Stimulated activated naive CD8-positive, alpha-beta T cell treated with anti-CD3 and anti-CD28 coated beads, Interleukin-15, Interleukin-2, amounts not matched to agents 100 ng/mL and 50 ng/mL, for 24 hours (primary cell): ENCODE results near the gene BICD1.
A peak's percentile ranks its signal among the peaks of the same experiment; 100 is the strongest.

Experiments
- H3K27ac Mint-ChIP-seq: one replicate; pipeline ENCODE4 v1.8.0; 2021; ENCODE audit warnings: mild to moderate bottlenecking, mixed read lengths
- H3K27me3 Mint-ChIP-seq: one replicate; pipeline ENCODE4 v1.8.0; 2021; ENCODE audit warnings: mixed read lengths
- H3K36me3 Mint-ChIP-seq: one replicate; pipeline ENCODE4 v1.8.0; 2021; ENCODE audit warnings: low read depth, mixed read lengths
- H3K4me1 Mint-ChIP-seq: one replicate; pipeline ENCODE4 v1.8.0; 2021; ENCODE audit warnings: low read depth, mixed read lengths
- H3K4me3 Mint-ChIP-seq: one replicate; pipeline ENCODE4 v1.8.0; 2021; ENCODE audit warnings: mild to moderate bottlenecking, mixed read lengths
- H3K9me3 Mint-ChIP-seq: one replicate; pipeline ENCODE4 v1.8.0; 2021; ENCODE audit warnings: mixed read lengths

Gene BICD1

GRCh38 chr12:32362892-32363291, 256.2 kb downstream of the BICD1 start:
- H3K27me3 Mint-ChIP-seq = no peaks in the 10 kb centered on the region
- no peaks in the 10 kb centered on the region for H3K4me1 Mint-ChIP-seq
- H3K36me3 Mint-ChIP-seq = no peaks in the 10 kb centered on the region
- no peaks in the 10 kb centered on the region for H3K9me3 Mint-ChIP-seq
- no peak overlapping the region for H3K4me3 Mint-ChIP-seq
- H3K27ac Mint-ChIP-seq = no peak overlapping the region

GRCh38 chr12:32365473-32366064, 258.9 kb downstream of the BICD1 start:
- Mint-ChIP-seq H3K4me3 (no peak overlapping the region), H3K27me3 (no peaks in the 10 kb centered on the region), H3K9me3 (no peaks in the 10 kb centered on the region), H3K4me1 (no peaks in the 10 kb centered on the region), H3K36me3 (no peaks in the 10 kb centered on the region), H3K27ac (no peak overlapping the region)

DNA sequence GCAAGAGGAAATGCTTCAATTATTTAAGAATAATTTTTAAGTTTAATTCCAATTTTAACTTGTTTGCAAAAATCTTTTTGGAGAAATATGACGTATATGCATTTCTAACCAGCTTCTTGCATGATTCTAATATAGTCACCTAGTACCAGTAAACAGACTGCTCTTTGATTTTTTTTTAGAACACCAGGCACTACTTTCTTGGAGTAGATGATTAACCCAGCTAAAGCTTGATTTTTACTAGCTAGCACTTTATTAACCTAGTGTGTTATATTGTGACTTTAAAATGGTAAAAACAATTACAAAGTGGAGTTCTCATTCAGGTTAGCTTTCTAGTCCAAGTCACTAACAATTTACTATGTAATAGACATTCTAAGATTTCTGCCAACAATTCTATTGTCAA, 260.1 kb downstream of the BICD1 start:
- Mint-ChIP-seq H3K4me1 (no peaks in the 10 kb centered on the region), H3K36me3 (no peaks in the 10 kb centered on the region), H3K27me3 (no peaks in the 10 kb centered on the region), H3K27ac (no peak overlapping the region), H3K9me3 (no peaks in the 10 kb centered on the region), H3K4me3 (no peak overlapping the region)

GRCh38 chr12:32367381-32367780, 260.7 kb downstream of the BICD1 start:
- Mint-ChIP-seq H3K4me1 (no peaks in the 10 kb centered on the region), H3K9me3 (no peaks in the 10 kb centered on the region), H3K4me3 (no peak overlapping the region), H3K27ac (no peak overlapping the region), H3K36me3 (no peaks in the 10 kb centered on the region), H3K27me3 (no peaks in the 10 kb centered on the region)

- no peak overlapping the region for H3K4me3 Mint-ChIP-seq
- no peak overlapping the region for H3K27ac Mint-ChIP-seq
- no peaks in the 10 kb centered on the region for H3K36me3 Mint-ChIP-seq
- H3K4me1 Mint-ChIP-seq = no peaks in the 10 kb centered on the region
- H3K27me3 Mint-ChIP-seq = no peaks in the 10 kb centered on the region
- no peaks in the 10 kb centered on the region for H3K9me3 Mint-ChIP-seq
Observed at GRCh38 chr12:32369202-32369601, 262.6 kb downstream of the BICD1 start.

DNA sequence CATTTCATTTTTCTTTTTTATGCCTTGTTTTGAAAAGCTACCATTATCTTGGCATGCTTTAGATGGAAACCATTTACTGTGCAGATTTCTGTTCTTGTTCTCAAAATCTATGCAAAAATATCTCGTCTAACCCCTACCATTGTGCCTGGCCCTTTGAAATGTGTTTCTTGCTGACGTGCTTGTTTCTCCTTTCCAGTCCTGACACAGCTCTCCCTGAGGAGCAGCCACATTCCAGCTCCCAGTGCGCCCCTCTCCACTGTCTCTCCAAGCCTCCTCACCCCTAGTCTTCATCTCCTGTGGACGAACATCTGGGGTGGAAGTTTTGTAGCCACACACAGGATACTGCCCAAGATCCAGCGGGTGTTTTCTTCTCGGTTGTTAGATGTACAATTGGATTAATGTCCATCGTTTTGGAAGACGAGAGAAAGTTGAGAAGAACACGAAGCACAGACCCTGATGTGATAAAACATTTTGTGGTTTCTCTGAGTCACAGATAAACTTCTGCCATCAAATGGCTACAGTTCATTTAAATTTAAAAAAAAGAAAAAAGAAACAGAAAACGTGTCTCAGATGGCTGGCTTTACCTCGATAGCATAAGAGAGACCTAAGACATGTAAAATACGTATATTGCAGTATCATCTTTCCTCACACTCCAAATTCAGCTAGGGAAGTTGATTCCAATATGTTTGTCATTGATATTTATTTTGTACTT, 270.9 kb downstream of the BICD1 start:
- no peaks in the 10 kb centered on the region for H3K9me3 Mint-ChIP-seq
- no peak overlapping the region for H3K27ac Mint-ChIP-seq
- H3K36me3 Mint-ChIP-seq = no peaks in the 10 kb centered on the region
- H3K4me1 Mint-ChIP-seq = no peaks in the 10 kb centered on the region
- no peak overlapping the region for H3K4me3 Mint-ChIP-seq
- peaks cover 3% of the 10 kb centered on the region for H3K27me3 Mint-ChIP-seq

DNA sequence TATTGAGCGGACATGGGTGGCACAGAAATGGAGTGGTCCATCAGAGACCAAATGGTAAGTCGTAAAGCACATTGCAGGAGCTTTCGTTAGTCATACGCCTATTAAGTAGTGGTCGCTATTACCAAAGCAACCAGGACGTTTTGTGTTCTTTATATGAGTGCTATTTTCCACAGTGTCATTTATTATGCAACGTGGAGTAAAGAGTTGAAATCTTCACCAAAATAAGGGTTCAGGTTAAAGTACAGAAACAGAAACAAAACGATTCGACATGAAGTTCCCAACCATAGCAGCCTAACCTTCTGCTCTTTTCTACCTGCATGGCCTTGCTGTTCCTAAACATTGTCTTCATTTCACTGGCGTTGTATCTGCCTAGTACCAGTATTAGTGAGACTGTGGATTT, 272.6 kb downstream of the BICD1 start:
- no peaks in the 10 kb centered on the region for H3K36me3 Mint-ChIP-seq
- H3K4me3 Mint-ChIP-seq = no peak overlapping the region
- H3K4me1 Mint-ChIP-seq = no peaks in the 10 kb centered on the region
- no peaks in the 10 kb centered on the region for H3K9me3 Mint-ChIP-seq
- no peak overlapping the region for H3K27ac Mint-ChIP-seq
- peaks cover 3% of the 10 kb centered on the region for H3K27me3 Mint-ChIP-seq

DNA sequence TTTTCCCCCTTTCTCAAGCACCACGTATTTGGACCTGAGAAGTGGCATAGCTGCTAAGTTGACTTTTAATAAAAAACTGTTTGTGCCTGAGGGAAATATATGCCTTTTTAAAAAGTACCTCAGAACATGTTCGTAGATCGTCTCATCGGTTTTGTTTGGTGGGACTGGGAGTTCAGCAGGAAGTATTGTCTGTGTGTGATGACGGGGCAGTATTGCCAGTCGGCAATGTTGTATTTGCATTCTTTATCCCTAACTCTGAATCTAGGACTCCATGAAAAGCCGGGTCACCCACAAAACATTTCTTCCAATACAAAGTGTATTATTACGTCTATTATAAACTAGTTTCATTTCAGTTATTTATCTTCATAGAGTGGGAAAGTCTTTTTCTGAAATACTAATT, 273.0 kb downstream of the BICD1 start:
- no peak overlapping the region for H3K4me3 Mint-ChIP-seq
- H3K9me3 Mint-ChIP-seq = no peaks in the 10 kb centered on the region
- no peaks in the 10 kb centered on the region for H3K36me3 Mint-ChIP-seq
- H3K27me3 Mint-ChIP-seq = peaks cover 3% of the 10 kb centered on the region
- H3K27ac Mint-ChIP-seq = no peak overlapping the region
- no peaks in the 10 kb centered on the region for H3K4me1 Mint-ChIP-seq

GRCh38 chr12:32382226-32382625, 275.6 kb downstream of the BICD1 start:
- no peaks in the 10 kb centered on the region for H3K36me3 Mint-ChIP-seq
- no peak overlapping the region for H3K4me3 Mint-ChIP-seq
- no peak overlapping the region for H3K27ac Mint-ChIP-seq
- H3K9me3 Mint-ChIP-seq = no peaks in the 10 kb centered on the region
- H3K4me1 Mint-ChIP-seq = no peaks in the 10 kb centered on the region
- peaks cover 3% of the 10 kb centered on the region for H3K27me3 Mint-ChIP-seq

DNA sequence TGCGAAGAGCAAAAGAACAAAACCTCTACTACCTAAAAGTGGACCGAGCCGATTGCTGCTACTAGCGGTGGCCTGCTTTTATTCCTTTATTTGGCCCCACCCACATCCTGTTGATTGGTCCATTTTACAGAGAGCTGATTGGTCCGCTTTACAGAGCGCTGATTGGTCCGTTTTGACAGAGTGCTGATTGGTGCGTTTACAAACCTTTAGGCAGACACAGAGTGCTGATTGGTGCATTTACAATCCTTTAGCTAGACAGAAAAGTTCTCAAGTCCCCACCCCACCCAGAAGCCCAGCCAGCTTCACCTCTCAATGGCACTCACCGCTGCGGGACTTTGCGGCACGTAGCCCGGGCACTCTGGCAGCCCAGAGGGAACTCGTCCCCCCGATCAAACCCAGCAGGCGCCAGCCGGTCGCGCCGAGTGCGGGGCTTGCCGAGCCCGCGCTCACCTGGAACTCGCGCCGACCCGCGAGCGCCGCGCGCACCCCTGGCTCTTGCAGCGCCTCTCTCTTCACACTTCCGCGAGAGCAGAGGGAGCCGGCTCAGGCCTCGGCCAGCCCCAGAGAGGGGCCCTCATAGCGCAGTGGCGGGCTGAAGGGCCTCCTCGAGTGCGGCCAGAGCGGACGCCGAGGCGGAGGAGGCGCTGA, 284.0 kb downstream of the BICD1 start:
- no peak overlapping the region for H3K27ac Mint-ChIP-seq
- H3K27me3 Mint-ChIP-seq = peaks cover 6% of the 10 kb centered on the region
- H3K4me3 Mint-ChIP-seq = peak overlapping the region; percentile 70
- H3K4me1 Mint-ChIP-seq = peaks cover 4% of the 10 kb centered on the region
- H3K9me3 Mint-ChIP-seq = no peaks in the 10 kb centered on the region
- H3K36me3 Mint-ChIP-seq = no peaks in the 10 kb centered on the region

DNA sequence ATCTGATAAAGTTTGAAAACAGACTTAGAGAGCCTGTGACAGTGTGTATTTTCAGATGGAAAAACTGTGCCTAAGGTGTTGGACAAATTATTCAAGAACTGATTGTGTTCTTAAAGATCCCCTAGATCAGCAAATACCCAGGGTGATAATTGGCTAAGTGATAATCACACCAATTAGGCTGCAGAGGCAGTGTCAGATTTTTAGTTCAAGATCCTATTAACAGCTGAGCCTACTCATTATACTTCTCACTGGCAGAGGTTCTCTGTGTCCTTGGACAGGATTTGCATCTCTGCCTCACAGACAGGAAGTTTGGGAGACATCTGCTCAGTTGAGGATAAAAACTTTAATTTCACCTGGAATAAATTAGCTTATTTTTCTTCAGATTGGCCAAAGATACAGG, 288.4 kb downstream of the BICD1 start:
- Mint-ChIP-seq H3K9me3 (no peaks in the 10 kb centered on the region), H3K36me3 (no peaks in the 10 kb centered on the region), H3K4me3 (no peak overlapping the region), H3K27me3 (peaks cover 23% of the 10 kb centered on the region), H3K4me1 (peaks cover 7% of the 10 kb centered on the region), H3K27ac (no peak overlapping the region)

- Mint-ChIP-seq H3K4me3 (peak overlapping the region; percentile 17), H3K27me3 (peaks cover 34% of the 10 kb centered on the region), H3K27ac (no peak overlapping the region), H3K4me1 (peaks cover 3% of the 10 kb centered on the region), H3K36me3 (no peaks in the 10 kb centered on the region), H3K9me3 (no peaks in the 10 kb centered on the region)
Observed at GRCh38 chr12:32397696-32398095, 291.0 kb downstream of the BICD1 start.

GRCh38 chr12:32398181-32398580, 291.5 kb downstream of the BICD1 start:
- Mint-ChIP-seq H3K27me3 (peaks cover 39% of the 10 kb centered on the region), H3K4me3 (no peak overlapping the region), H3K9me3 (no peaks in the 10 kb centered on the region), H3K4me1 (peaks cover 3% of the 10 kb centered on the region), H3K36me3 (no peaks in the 10 kb centered on the region), H3K27ac (no peak overlapping the region)

DNA sequence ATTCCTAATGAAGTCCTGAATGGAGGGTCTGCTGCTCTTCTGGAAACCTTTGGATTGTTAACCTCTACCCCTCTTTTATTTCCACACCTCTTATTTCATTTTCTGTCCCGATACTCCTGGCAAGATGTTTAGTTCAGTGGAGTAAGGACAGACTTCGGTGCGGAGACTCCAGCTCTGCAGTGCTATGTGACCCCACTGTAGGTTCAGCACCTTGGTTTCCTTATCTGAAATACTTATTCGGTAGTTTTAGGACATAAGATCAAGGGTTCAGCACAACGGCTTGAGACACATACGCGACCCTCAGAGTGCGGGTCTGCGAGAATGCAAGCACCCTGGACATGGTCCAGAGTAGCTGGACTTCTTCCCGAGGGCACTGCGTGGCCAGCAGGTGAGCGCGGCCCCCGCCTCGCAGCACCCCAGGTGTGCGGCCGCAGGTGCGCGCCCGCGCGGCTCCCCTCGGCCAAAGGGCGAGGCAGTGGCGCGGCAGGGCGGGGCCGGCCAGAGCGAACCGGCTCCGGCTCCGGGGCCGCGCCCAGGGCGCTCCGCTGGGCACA, 292.2 kb downstream of the BICD1 start:
- H3K4me3 Mint-ChIP-seq = peak overlapping the region; percentile 64
- H3K27ac Mint-ChIP-seq = no peak overlapping the region
- H3K36me3 Mint-ChIP-seq = no peaks in the 10 kb centered on the region
- H3K27me3 Mint-ChIP-seq = peaks cover 40% of the 10 kb centered on the region
- peaks cover 3% of the 10 kb centered on the region for H3K4me1 Mint-ChIP-seq
- no peaks in the 10 kb centered on the region for H3K9me3 Mint-ChIP-seq

DNA sequence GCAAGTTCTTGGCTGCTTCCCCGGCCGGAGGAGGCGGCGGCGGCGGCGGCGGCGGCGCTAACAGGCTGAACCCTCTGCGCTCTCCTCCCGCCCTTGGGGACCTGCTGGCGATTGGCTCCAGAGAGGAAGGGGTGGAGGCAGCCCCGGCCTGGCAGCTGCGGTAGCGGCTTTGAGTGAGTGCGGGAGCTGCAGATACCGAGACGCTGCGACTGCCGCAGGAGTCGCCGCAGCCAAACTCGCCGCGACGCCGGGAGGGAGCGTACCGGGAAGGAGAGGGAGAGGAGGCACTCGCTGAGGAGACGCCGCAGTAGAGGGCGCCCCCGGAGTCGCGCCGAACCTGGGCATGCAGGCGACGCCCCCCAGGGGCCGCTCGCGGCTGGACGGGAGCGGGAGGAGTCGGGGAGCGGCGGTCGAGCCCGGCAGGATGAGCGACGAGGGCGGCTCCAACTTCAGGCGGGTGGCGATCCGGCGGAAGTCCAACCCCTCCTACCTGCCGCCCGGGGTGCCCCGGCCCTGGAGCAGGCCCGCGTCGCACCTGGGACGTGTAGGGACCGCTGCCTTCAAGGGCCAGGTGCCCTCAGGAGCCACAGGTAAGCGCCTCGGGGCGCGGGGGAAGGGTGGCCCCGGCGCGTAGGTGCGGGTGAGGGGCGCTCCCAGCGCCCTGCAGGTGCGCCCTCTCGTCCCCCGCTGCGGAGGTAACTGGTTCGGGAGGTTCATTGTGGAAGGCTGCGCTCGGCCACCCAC, 292.9 kb downstream of the BICD1 start, which contains the start of gene FGD4:
FGD4 (plus strand) TSS at position 189 of the 744 bp plus-strand sequence.
- Mint-ChIP-seq H3K4me1 (peaks cover 3% of the 10 kb centered on the region), H3K27me3 (peaks cover 40% of the 10 kb centered on the region), H3K36me3 (no peaks in the 10 kb centered on the region), H3K9me3 (no peaks in the 10 kb centered on the region), H3K4me3 (peak within 1 kb of the TSS; percentile 87), H3K27ac (no peak within 1 kb of the TSS)
